ENCODE data around the gene GCNT2.
"Not testable (repeated sequence)": the region's sequence is repeated elsewhere in the genome, so short reads cannot be mapped to it uniquely, and the experiment has no call there.

The GCNT2 gene

GRCh38 chr6:10582774-10583508 lies 61.8 kb downstream of the GCNT2 start:
- peak; percentile 26 for DNase-seq

- peak; percentile 43 for DNase-seq
Measured at GRCh38 chr6:10583509-10583901, 62.4 kb downstream of the GCNT2 start.

- DNase-seq, result no peak
Measured at GRCh38 chr6:10584607-10585006, 63.5 kb downstream of the GCNT2 start.

- no peak for DNase-seq
Measured at GRCh38 chr6:10585209-10585845, 64.2 kb downstream of the GCNT2 start.

GRCh38 chr6:10586302-10586701 lies 65.2 kb downstream of the GCNT2 start:
- DNase-seq, result no peak

- no peak for DNase-seq
Measured at GRCh38 chr6:10587656-10588406, 66.7 kb downstream of the GCNT2 start.

GRCh38 chr6:10588562-10589428 lies 67.6 kb downstream of the GCNT2 start:
- no peak for DNase-seq

GRCh38 chr6:10589429-10589727 lies 68.2 kb downstream of the GCNT2 start:
- no peak for DNase-seq

GRCh38 chr6:10589983-10590382 lies 68.8 kb downstream of the GCNT2 start:
- no peak for DNase-seq

GRCh38 chr6:10591422-10592160 lies 70.4 kb downstream of the GCNT2 start:
- DNase-seq, result no peak

GRCh38 chr6:10595731-10596664 lies 74.8 kb downstream of the GCNT2 start:
- DNase-seq, result peak; percentile 44

- DNase-seq, result no peak
Measured at GRCh38 chr6:10597499-10598001, 76.4 kb downstream of the GCNT2 start.

- peak; percentile 91 for DNase-seq
Measured at GRCh38 chr6:10598084-10598960, 77.2 kb downstream of the GCNT2 start.

- no peak for DNase-seq
Measured at GRCh38 chr6:10599046-10599445, 77.9 kb downstream of the GCNT2 start.

- not testable (repeated sequence) for DNase-seq
Measured at GRCh38 chr6:10600681-10601080, 79.5 kb downstream of the GCNT2 start.

- DNase-seq, result no peak
Measured at GRCh38 chr6:10603219-10603618, 82.1 kb downstream of the GCNT2 start.

GRCh38 chr6:10609038-10609437 lies 87.9 kb downstream of the GCNT2 start:
- no peak for DNase-seq

GRCh38 chr6:10610289-10610688 lies 89.1 kb downstream of the GCNT2 start:
- no peak for DNase-seq

- no peak for DNase-seq
Measured at GRCh38 chr6:10612161-10612560, 91.0 kb downstream of the GCNT2 start.

GRCh38 chr6:10613077-10613476 lies 91.9 kb downstream of the GCNT2 start:
- no peak for DNase-seq
